ENCODE results near the gene ABCA3. TPM values are rescaled to one million over a fixed set of nuclear protein-coding genes. Genes with fewer than 3 reads are reported as not detected.

ABCA3 gene
- total and polyA plus RNA-seq, 11 donors, result 6.7 to 16.5 (median 9.6) TPM

GRCh38 chr16:2288726-2289125 lies 51.8 kb downstream of the ABCA3 start:
- no peak for DNase-seq
- intact Hi-C loops (cut with DNase I), result no loop called here
- Histone ChIP-seq H3K4me3 (no peak overlapping the region), H3K4me1 (no peaks in the 10 kb centered on the region), H3K27me3 (no peaks in the 10 kb centered on the region), H3K36me3 (peaks cover 0 to 74% (median 25%) of the 10 kb centered on the region in 9 donors), H3K9me3 (no peaks in the 10 kb centered on the region), H3K27ac (no peak overlapping the region)
- WGBS, 4 donors, result 67 to 79% (median 76%) methylated on average over 8 of the region's 8 CpGs
- no peak for ATAC-seq
- no peak for TF ChIP-seq CTCF (IDR thresholded peaks at IDR 0.05)
- no peak for TF ChIP-seq POLR2A (IDR thresholded peaks at IDR 0.05)

GRCh38 chr16:2287916-2288547 lies 52.5 kb downstream of the ABCA3 start:
- DNase-seq, result no peak
- 85 to 88% (median 86%) methylated on average over 31 to 35 of the region's 35 CpGs for WGBS, 4 donors
- TF ChIP-seq POLR2A (IDR thresholded peaks at IDR 0.05) (no peak), CTCF (IDR thresholded peaks at IDR 0.05) (no peak)
- no peak for ATAC-seq
- Histone ChIP-seq H3K36me3 (peaks cover 0 to 72% (median 25%) of the 10 kb centered on the region in 9 donors), H3K9me3 (no peaks in the 10 kb centered on the region), H3K4me1 (no peaks in the 10 kb centered on the region), H3K27me3 (no peaks in the 10 kb centered on the region), H3K27ac (no peak overlapping the region), H3K4me3 (no peak overlapping the region)
- intact Hi-C loops (cut with DNase I), result no loop called here

- H3K27me3 ChIP-seq, result no peaks in the 10 kb centered on the region
- no peak overlapping the region for H3K4me3 ChIP-seq
- TF ChIP-seq POLR2A (IDR thresholded peaks at IDR 0.05) (no peak), CTCF (IDR thresholded peaks at IDR 0.05) (no peak)
- 91 to 94% (median 92%) methylated on average over 14 to 17 of the region's 17 CpGs for WGBS, 4 donors
- no peaks in the 10 kb centered on the region for H3K9me3 ChIP-seq
- no peak overlapping the region for H3K27ac ChIP-seq
- intact Hi-C loops (cut with DNase I), result no loop called here
- peaks cover 0 to 65% (median 20%) of the 10 kb centered on the region in 9 donors for H3K36me3 ChIP-seq
- DNase-seq (no peak), ATAC-seq (no peak)
- no peaks in the 10 kb centered on the region for H3K4me1 ChIP-seq
These were observed 54.0 kb downstream of the ABCA3 start for GRCh38 chr16:2286550-2286949.

- H3K4me1 ChIP-seq, result no peaks in the 10 kb centered on the region
- H3K27ac ChIP-seq, result no peak overlapping the region
- TF ChIP-seq CTCF (IDR thresholded peaks at IDR 0.05), result no peak
- TF ChIP-seq POLR2A (IDR thresholded peaks at IDR 0.05), result no peak
- intact Hi-C loops (cut with DNase I), result no loop called here
- WGBS, 4 donors, result 75 to 84% (median 80%) methylated on average over 7 to 13 of the region's 13 CpGs
- no peaks in the 10 kb centered on the region for H3K27me3 ChIP-seq
- no peak overlapping the region for H3K4me3 ChIP-seq
- no peak for DNase-seq
- ATAC-seq, result no peak
- H3K9me3 ChIP-seq, result no peaks in the 10 kb centered on the region
- H3K36me3 ChIP-seq, result peaks cover 0 to 62% (median 13%) of the 10 kb centered on the region in 9 donors
These were observed 54.8 kb downstream of the ABCA3 start for GRCh38 chr16:2285731-2286191.
